HEK293T (cell line): ENCODE data around the gene ZNF674.
"Not testable (repeated sequence)": the region's sequence is repeated elsewhere in the genome, so short reads cannot be mapped to it uniquely, and the experiment has no call there.

Experiments used
- CTBP1 ChIP-seq: fragments of 450-650 bp; IDR thresholded peaks from 2 replicates; pipeline ENCODE4 v1.6.1; 2016; ENCODE audit warnings: borderline replicate concordance
- ELF4 ChIP-seq: fragments of 450-650 bp; IDR thresholded peaks from 2 replicates; pipeline ENCODE4 v1.6.1; 2017; ENCODE audit warnings: antibody characterized with exemption
- FOXK2 ChIP-seq: fragments of 450-650 bp; IDR thresholded peaks from 2 replicates; pipeline ENCODE4 v1.6.1; 2016; ENCODE audit warnings: mild to moderate bottlenecking
- FOXM1 ChIP-seq: fragments of 450-650 bp; IDR thresholded peaks from 2 replicates; pipeline ENCODE4 v1.6.1; 2017; ENCODE audit warnings: mild to moderate bottlenecking, borderline replicate concordance
- HDGF ChIP-seq: fragments of 450-650 bp; IDR thresholded peaks from 2 replicates; pipeline ENCODE4 v1.6.1; 2017; ENCODE audit warnings: antibody characterized with exemption, borderline replicate concordance
- L3MBTL2 ChIP-seq: fragments of 450-650 bp; conservative IDR thresholded peaks from 2 replicates; pipeline ENCODE4 v1.6.1; 2016; ENCODE audit warnings: mild to moderate bottlenecking
- LEF1 ChIP-seq: fragments of 450-650 bp; IDR thresholded peaks from 2 replicates; pipeline ENCODE4 v1.6.1; 2017; ENCODE audit warnings: mild to moderate bottlenecking, borderline replicate concordance

- not testable (repeated sequence) for TF ChIP-seq HDGF, LEF1, L3MBTL2, FOXM1, CTBP1, FOXK2, ELF4
Observed at GRCh38 chrX:46460801-46461659, 84.2 kb downstream of the ZNF674 start.
